Motor neuron (in vitro differentiated cells): ENCODE results near the gene REG4. TPM values are rescaled to one million over a fixed set of nuclear protein-coding genes. Genes with fewer than 3 reads are reported as not detected.
"Not testable (repeated sequence)": the region's sequence is repeated elsewhere in the genome, so short reads cannot be mapped to it uniquely, and the experiment has no call there.

Experiments
- ATAC-seq, 8 experiments: fragments of 200-7000 bp; cut with Tn5 transposase; replicated peaks in 6 of 8; 2 replicates each; pipeline ENCODE4 v1.8.0; 2021; ENCODE audit warnings: mild to moderate bottlenecking in 8 of 8, moderate library complexity in 8 of 8
- H3K27ac ChIP-seq, 2 donors: fragments of 250-450 bp; sonication (Bioruptor Pico); 2 replicates each; pipeline ENCODE4 v1.9.0; 2021; ENCODE audit warnings: antibody characterized with exemption in 2 of 2, mild to moderate bottlenecking in 2 of 2, moderate library complexity in 1 of 2
- H3K4me1 ChIP-seq, 2 donors: fragments of 250-450 bp; sonication (Bioruptor Pico); replicated peaks in 1 of 2; 2 replicates each; pipeline ENCODE4 v1.6.1; 2021; ENCODE audit warnings: antibody characterized with exemption in 2 of 2, mild to moderate bottlenecking in 2 of 2, moderate library complexity in 1 of 2
- H3K4me3 ChIP-seq, 5 donors: fragments of 250-450 bp; sonication (Bioruptor Pico); 2 replicates each; pipeline ENCODE4 v1.9.0; 2021; ENCODE audit warnings: antibody characterized with exemption in 5 of 5, mild to moderate bottlenecking in 5 of 5, moderate library complexity in 4 of 5
- WGBS, 10 experiments: fragments of 450-650 bp; shearing (Covaris generic); methylation state at CpG; one replicate each; pipeline ENCODE4 v1.0.0; 2022; 5-methylcytosine and 5-hydroxymethylcytosine counted together
- in situ Hi-C, 9 experiments: fragments of 400-800 bp; cut with MboI; loops; one replicate each; pipeline ENCODE4 v1.15.0; 2021; ENCODE audit warnings: low sequenced_read_pairs in 9 of 9, low pct_unique_long_range_greater_than_20kb in 2 of 9; ENCODE audit not compliant: unreplicated experiment in 9 of 9
- total RNA-seq, 8 experiments: library from RNA; unstranded; fragments of 300-600 nt; gene quantifications; 2 replicates each; pipeline versions ENCODE4 v1.2.3 to v1.2.4, GENCODE V29; 2022

The REG4 gene
- total RNA-seq, 8 experiments from 2014 or later: 0.14 to 1.1 (median 0.29) TPM; not detected in 3

- Histone ChIP-seq H3K27ac (no peak overlapping the region), H3K4me3 (no peak overlapping the region), H3K4me1 (no peaks in the 10 kb centered on the region)
- in situ Hi-C loops: no loop called here
- WGBS, 10 experiments: 57 to 92% (median 85%) methylated on average over 6 to 12 of the region's 15 CpGs; no CpG with 5 or more reads in 3 of the 10 experiments
- ATAC-seq: no peak
Observed at GRCh38 chr1:119799599-119800177, 11.6 kb downstream of the REG4 start.

DNA sequence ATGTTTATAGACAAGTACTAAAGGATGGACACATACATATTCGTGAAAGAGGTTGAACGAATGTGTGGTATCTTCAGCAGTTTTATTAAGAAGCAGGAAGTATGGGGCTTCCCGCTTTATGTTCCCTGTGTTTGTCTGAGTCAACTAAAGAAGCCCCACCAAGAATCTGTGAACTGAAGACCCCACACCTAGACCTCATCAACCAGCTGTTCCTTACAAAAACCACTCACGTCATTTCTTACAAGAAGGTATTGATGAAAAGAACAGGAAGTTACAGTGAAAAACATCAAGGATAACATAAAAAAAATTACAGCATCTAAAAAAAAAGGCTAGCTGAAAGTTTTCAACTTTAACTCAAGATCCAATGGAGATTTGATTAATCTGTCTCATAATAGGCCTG lies 12.3 kb downstream of the REG4 start:
- Histone ChIP-seq H3K4me1 (no peaks in the 10 kb centered on the region), H3K4me3 (no peak overlapping the region), H3K27ac (no peak overlapping the region)
- in situ Hi-C loops: no loop called here
- 62 to 100% (median 92%) methylated on average over 2 to 4 of the region's 4 CpGs for whole genome bisulfite sequencing, 10 experiments
- ATAC-seq: no peak

- ATAC-seq: no peak
- Histone ChIP-seq H3K4me3 (no peak overlapping the region), H3K27ac (no peak overlapping the region), H3K4me1 (no peaks in the 10 kb centered on the region)
- in situ Hi-C loops: no loop called here
- WGBS, 10 experiments: 40 to 92% (median 78%) methylated on average over 1 to 7 of the region's 7 CpGs; no CpG with 5 or more reads in 1 of the 10 experiments
Observed at GRCh38 chr1:119797606-119798005, 13.7 kb downstream of the REG4 start.

DNA sequence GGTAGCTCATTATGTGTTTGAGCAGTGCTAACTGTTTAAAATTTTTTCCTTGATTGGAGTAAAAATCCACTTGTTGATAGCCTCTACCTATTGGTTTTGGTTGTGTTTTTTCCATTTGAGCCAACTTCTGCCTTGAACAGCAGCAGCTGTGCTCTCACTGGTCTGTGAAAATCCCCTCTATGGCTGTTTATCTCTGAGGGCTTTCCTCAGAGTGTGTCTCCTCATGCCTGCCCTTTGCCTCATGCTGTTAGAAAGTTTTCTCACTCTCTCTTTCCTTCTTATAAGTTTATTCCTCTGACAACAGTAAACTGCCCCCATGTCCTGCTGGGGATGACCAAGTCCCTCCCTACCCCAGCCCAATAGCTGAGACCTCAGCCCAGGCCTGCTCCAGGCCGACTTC lies 14.1 kb downstream of the REG4 start:
- ATAC-seq: no peak
- Histone ChIP-seq H3K4me3 (no peak overlapping the region), H3K4me1 (no peaks in the 10 kb centered on the region), H3K27ac (no peak overlapping the region)
- 20 to 90% (median 66%) methylated on average over 1 of the region's 1 CpG; no CpG with 5 or more reads in 6 of the 10 experiments for WGBS, 10 experiments
- in situ Hi-C loops: no loop called here

GRCh38 chr1:119795261-119796200 lies 15.7 kb downstream of the REG4 start:
- H3K27ac ChIP-seq: no peak overlapping the region
- no peak for ATAC-seq
- no peak overlapping the region for H3K4me3 ChIP-seq
- in situ Hi-C loops: no loop called here
- 70 to 100% (median 83%) methylated on average over 1 to 7 of the region's 9 CpGs; no CpG with 5 or more reads in 2 of the 10 experiments for WGBS, 10 experiments
- H3K4me1 ChIP-seq: peaks cover 0 to 5% of the 10 kb centered on the region in 2 donors

DNA sequence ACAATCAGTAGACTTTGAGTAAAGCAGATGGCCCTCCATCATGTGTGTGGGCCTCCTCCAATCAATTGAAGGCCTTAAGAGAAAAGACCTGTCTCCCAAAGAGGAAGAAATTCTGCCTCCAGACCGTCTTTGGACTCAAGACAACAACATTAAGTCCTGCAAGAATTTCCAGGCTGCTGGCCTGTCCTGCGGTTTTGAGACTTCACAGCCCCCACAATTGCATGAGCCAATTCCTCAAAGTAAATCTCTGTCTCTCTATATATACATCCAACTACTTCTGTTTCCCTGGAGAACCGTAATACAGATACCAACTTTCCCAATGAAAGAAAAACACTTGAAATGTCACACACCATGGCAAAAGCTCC lies 16.4 kb downstream of the REG4 start:
- Histone ChIP-seq H3K4me3 (no peak overlapping the region), H3K27ac (no peak overlapping the region), H3K4me1 (peaks cover 0 to 5% of the 10 kb centered on the region in 2 donors)
- WGBS, 10 experiments: 13 to 93% (median 75%) methylated on average over 1 to 3 of the region's 3 CpGs; no CpG with 5 or more reads in 2 of the 10 experiments
- no peak for ATAC-seq
- in situ Hi-C loops: no loop called here

- peaks cover 0 to 5% of the 10 kb centered on the region in 2 donors for H3K4me1 ChIP-seq
- in situ Hi-C loops: no loop called here
- WGBS, 10 experiments: 40 to 89% (median 74%) methylated on average over 1 to 8 of the region's 8 CpGs
- no peak overlapping the region for H3K4me3 ChIP-seq
- no peak for ATAC-seq
- H3K27ac ChIP-seq: no peak overlapping the region
Observed at GRCh38 chr1:119794230-119794875, 16.9 kb downstream of the REG4 start.

DNA sequence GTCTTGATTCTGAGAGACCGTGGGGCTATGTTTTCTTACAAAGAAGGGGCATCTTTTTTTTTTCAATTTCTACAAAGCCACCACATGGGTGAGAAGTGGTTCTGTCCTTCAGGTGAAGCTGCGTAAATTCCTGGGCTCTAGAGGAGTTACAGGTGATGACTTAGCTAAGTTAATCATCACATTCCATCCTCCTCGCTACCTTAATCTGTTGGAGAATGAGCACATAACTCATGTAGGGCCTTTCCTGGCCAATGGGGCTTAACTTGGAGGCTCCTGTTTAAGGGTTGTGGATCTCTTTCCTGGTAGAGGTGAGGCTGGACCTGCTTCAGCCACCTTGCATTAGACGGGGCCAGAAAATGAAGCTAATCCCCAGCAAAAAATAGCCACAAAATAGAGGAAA lies 19.9 kb downstream of the REG4 start:
- Histone ChIP-seq H3K4me3 (no peak overlapping the region), H3K4me1 (peaks cover 0 to 5% of the 10 kb centered on the region in 2 donors), H3K27ac (no peak overlapping the region)
- in situ Hi-C loops: no loop called here
- no peak for ATAC-seq
- 80 to 100% (median 100%) methylated on average over 1 to 4 of the region's 4 CpGs; no CpG with 5 or more reads in 3 of the 10 experiments for WGBS, 10 experiments

- WGBS, 10 experiments: 27 to 84% (median 70%) methylated on average over 2 to 9 of the region's 9 CpGs; no CpG with 5 or more reads in 1 of the 10 experiments
- in situ Hi-C loops: no loop called here
Observed at GRCh38 chr1:119790451-119791198, 20.6 kb downstream of the REG4 start.

DNA sequence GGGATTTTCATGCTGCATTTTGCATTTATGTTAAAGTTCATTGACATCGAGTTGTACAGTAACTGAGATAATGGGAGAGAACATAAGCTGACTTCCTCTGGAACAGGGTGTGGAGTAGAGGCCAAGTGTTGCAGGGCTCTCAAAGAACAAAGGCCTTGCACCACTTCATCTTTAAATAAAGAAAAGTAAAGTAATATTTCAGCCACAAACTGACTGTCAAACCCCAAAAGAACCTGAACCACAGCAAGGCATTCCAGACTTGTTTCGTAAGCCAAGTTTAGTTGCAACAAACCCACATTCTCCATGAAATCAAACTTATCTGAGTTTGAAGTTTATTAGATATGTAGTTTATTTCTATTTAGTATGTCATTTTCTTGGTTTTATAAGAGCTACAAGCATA lies 23.5 kb downstream of the REG4 start:
- H3K4me3 ChIP-seq: no peak overlapping the region
- in situ Hi-C loops: no loop called here
- WGBS, 10 experiments: 28 to 82% (median 50%) methylated on average over 1 to 2 of the region's 2 CpGs; no CpG with 5 or more reads in 1 of the 10 experiments
- H3K4me1 ChIP-seq: peaks cover 0 to 10% of the 10 kb centered on the region in 2 donors
- H3K27ac ChIP-seq: no peak overlapping the region
- ATAC-seq: no peak

More at GRCh38 chr1:119790451-119791198, 20.6 kb downstream of the REG4 start:
- Histone ChIP-seq H3K4me1 (peaks cover 0 to 5% of the 10 kb centered on the region in 2 donors), H3K4me3 (no peak overlapping the region), H3K27ac (no peak overlapping the region)
- no peak for ATAC-seq

DNA sequence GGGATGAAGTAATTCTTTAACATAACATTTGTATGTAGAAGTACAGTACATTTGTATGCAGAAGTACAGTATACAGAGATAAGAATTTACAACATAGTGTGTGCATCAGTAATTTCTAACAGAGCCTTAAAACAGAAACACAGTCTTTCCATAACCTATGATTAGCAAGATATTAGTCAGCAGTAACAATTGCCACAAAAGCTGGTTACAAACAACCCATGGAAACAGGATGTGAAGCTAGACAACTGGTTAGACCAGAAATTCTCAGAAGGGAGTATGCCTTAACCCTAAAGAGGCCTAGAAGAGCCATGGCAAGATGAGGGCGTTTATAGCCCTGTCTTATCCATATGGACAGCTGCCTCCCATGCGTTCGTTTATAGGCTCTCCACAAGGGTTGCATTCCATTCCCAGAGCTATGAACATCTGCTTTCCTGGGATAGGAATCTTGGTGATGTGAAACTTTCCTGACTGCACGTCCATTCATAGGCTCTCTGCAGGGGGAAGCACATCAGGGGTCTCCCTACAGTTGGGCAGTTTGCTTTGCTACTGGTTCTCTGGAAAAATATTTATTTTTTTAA lies 24.7 kb downstream of the REG4 start:
- H3K4me3 ChIP-seq, H3K27ac ChIP-seq, in situ Hi-C loops, ATAC-seq: not testable (repeated sequence)
- peaks cover 0 to 13% of the 10 kb centered on the region in 2 donors for H3K4me1 ChIP-seq
- WGBS, 10 experiments: 0 to 100% (median 63%) methylated on average over 1 to 4 of the region's 4 CpGs; no CpG with 5 or more reads in 3 of the 10 experiments

- H3K4me1 ChIP-seq: peaks cover 0 to 11% of the 10 kb centered on the region in 2 donors
- H3K27ac ChIP-seq, H3K4me3 ChIP-seq, in situ Hi-C loops, ATAC-seq: not testable (repeated sequence)
- 95 to 100% (median 97%) methylated on average over 1 to 4 of the region's 7 CpGs; no CpG with 5 or more reads in 7 of the 10 experiments for WGBS, 10 experiments
Observed at GRCh38 chr1:119786046-119786445, 25.2 kb downstream of the REG4 start.
